ENCODE measurements around the gene TBL2. TPM values are rescaled to one million over a fixed set of nuclear protein-coding genes. Genes with fewer than 3 reads are reported as not detected.

Gene TBL2
- total and polyA plus RNA-seq, 2 of the 4 experiments (the other 2 are of a cell fraction) = 72.6 to 94.1 TPM

- H4K20me1 ChIP-seq (ENCODE audit: insufficient read depth, low read length) = no peaks in the 10 kb centered on the region
- H2AK9ac ChIP-seq (replicated peaks; ENCODE audit: low read depth, low read length, poor library complexity) = peak overlapping the region; percentile 24
- H2BK120ac ChIP-seq (ENCODE audit: low read depth, low read length) = no peak overlapping the region
- H3K4me1 ChIP-seq (ENCODE audit: control insufficient read depth, insufficient read depth, low read length) = no peaks in the 10 kb centered on the region
- H2BK5ac ChIP-seq (ENCODE audit: low read depth, low read length, poor library complexity, severe bottlenecking) = no peak overlapping the region
- H3K36me3 ChIP-seq (ENCODE audit: control insufficient read depth, insufficient read depth, low read length) = no peaks in the 10 kb centered on the region
- H3K56ac ChIP-seq (ENCODE audit: extremely low read depth, insufficient read depth, low read length) = no peak overlapping the region
- POLR2A ChIA-PET (ENCODE audit: unreplicated experiment) = no interaction called here
- no peak for DNase-seq
- H4K91ac ChIP-seq (ENCODE audit: insufficient read depth, low read depth, low read length) = no peak overlapping the region
- no peak overlapping the region for H2AFZ ChIP-seq (replicated peaks; ENCODE audit: low read length, poor library complexity)
- H3K14ac ChIP-seq (replicated peaks; ENCODE audit: low read depth, low read length) = no peak overlapping the region
- H3K23ac ChIP-seq (ENCODE audit: low read depth, low read length) = no peak overlapping the region
- ATAC-seq (ENCODE audit: low read depth) = no peak; the same call in 1 of the 2 replicates
- H3K9ac ChIP-seq (ENCODE audit: low read depth, low read length) = no peak overlapping the region
- no peak overlapping the region for H2BK15ac ChIP-seq (ENCODE audit: low read depth, low read length)
- WGBS, 2 experiments (ENCODE audit: extremely low coverage in 2 of 2, insufficient read length in 1 of 2) = 71% methylated on average over 9 of the region's 37 CpGs; no CpG with 5 or more reads in 1 of the 2 experiments
- no peak overlapping the region for H4K8ac ChIP-seq (ENCODE audit: low read depth in 2 of 2, low read length in 2 of 2)
- H3K18ac ChIP-seq (ENCODE audit: low read depth, low read length) = no peak overlapping the region
- BruUV-seq (replicated peaks) = no TSS peak
- peaks cover 34% of the 10 kb centered on the region for H3K27me3 ChIP-seq (ENCODE audit: control insufficient read depth, insufficient read depth, low read length)
- no peaks in the 10 kb centered on the region for H3K9me3 ChIP-seq (ENCODE audit: control insufficient read depth, insufficient read depth, low read length)
- H2BK20ac ChIP-seq (ENCODE audit: low read depth, low read length) = no peak overlapping the region
- in situ Hi-C loops (cut with MboI; ENCODE audit: low sequenced_read_pairs) = no loop called here
- no peak overlapping the region for H4K5ac ChIP-seq (ENCODE audit: low read depth, low read length)
- CTCF ChIA-PET = no interaction called here
- no peak overlapping the region for H2AK5ac ChIP-seq (ENCODE audit: low read depth, low read length)
- intact Hi-C loops (cut with micrococcal nuclease) = no loop called here
- H3K79me1 ChIP-seq (ENCODE audit: low read depth in 1 of 2, low read length in 2 of 2) = no peaks in the 10 kb centered on the region
- no peak overlapping the region for H3K4me3 ChIP-seq (ENCODE audit: insufficient read depth, low read depth, low read length)
- no peak overlapping the region for H3K27ac ChIP-seq (ENCODE audit: insufficient read depth, low read length)
- H3K4ac ChIP-seq (ENCODE audit: low read depth, low read length) = no peak overlapping the region
- no peaks in the 10 kb centered on the region for H3K9me1 ChIP-seq (ENCODE audit: insufficient read depth, low read length)
- dilution Hi-C loops (cut with HindIII; ENCODE audit: low sequenced_read_pairs, unreplicated experiment) = no loop called here
- no peak overlapping the region for H3K4me2 ChIP-seq (ENCODE audit: low read depth, low read length)
- TF ChIP-seq, protein P1, sequence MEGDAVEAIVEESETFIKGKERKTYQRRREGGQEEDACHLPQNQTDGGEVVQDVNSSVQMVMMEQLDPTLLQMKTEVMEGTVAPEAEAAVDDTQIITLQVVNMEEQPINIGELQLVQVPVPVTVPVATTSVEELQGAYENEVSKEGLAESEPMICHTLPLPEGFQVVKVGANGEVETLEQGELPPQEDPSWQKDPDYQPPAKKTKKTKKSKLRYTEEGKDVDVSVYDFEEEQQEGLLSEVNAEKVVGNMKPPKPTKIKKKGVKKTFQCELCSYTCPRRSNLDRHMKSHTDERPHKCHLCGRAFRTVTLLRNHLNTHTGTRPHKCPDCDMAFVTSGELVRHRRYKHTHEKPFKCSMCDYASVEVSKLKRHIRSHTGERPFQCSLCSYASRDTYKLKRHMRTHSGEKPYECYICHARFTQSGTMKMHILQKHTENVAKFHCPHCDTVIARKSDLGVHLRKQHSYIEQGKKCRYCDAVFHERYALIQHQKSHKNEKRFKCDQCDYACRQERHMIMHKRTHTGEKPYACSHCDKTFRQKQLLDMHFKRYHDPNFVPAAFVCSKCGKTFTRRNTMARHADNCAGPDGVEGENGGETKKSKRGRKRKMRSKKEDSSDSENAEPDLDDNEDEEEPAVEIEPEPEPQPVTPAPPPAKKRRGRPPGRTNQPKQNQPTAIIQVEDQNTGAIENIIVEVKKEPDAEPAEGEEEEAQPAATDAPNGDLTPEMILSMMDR (conservative IDR thresholded peaks at IDR 0.05; ENCODE audit: low read depth, low read length) = no peak
- no peak for TF ChIP-seq RAD21 (IDR thresholded peaks at IDR 0.05; ENCODE audit: low read length)
- TF ChIP-seq CHD1 (IDR thresholded peaks at IDR 0.05; ENCODE audit: low read depth, low read length) = no peak
- no peak for TF ChIP-seq MAZ (IDR thresholded peaks at IDR 0.05; ENCODE audit: borderline replicate concordance, low read depth, low read length)
- TF ChIP-seq MXI1 (IDR thresholded peaks at IDR 0.05; ENCODE audit: borderline replicate concordance, low read depth, low read length) = no peak
- TF ChIP-seq RCOR1 (IDR thresholded peaks at IDR 0.05; ENCODE audit: insufficient replicate concordance, low read length) = no peak
- TF ChIP-seq NFE2L2 (IDR thresholded peaks at IDR 0.05; ENCODE audit: low read depth, low read length) = no peak
- no peak for TF ChIP-seq FOS (IDR thresholded peaks at IDR 0.05; ENCODE audit: low read depth, low read length)
- TF ChIP-seq USF2 (IDR thresholded peaks at IDR 0.05; ENCODE audit: low read depth, low read length) = no peak
- no peak for TF ChIP-seq CEBPB (IDR thresholded peaks at IDR 0.05; ENCODE audit: low read depth, low read length)
- no peak for TF ChIP-seq SMC3 (IDR thresholded peaks at IDR 0.05; ENCODE audit: low read depth, low read length)
- no peak for TF ChIP-seq MAFK (IDR thresholded peaks at IDR 0.05; ENCODE audit: low read depth, low read length)
- TF ChIP-seq ELK1 (IDR thresholded peaks at IDR 0.05; ENCODE audit: borderline replicate concordance, low read depth, low read length) = no peak
- no peak for TF ChIP-seq RFX5 (IDR thresholded peaks at IDR 0.05; ENCODE audit: low read depth, low read length)
- no peak for TF ChIP-seq BHLHE40 (IDR thresholded peaks at IDR 0.05; ENCODE audit: low read depth, low read length)
Measured at GRCh38 chr7:73596191-73597065, 18.0 kb upstream of the TBL2 start.

Data from IMR-90 (cell line).